Astrocyte of the cerebellum (primary cell): ENCODE data around the gene PRKAR1B.
A peak's percentile ranks its signal among the peaks of the same experiment; 100 is the strongest.

Experiments
- DNase-seq: peaks from one replicate; pipeline ENCODE4 v3.0.0-alpha.2; 2011; ENCODE audit warnings: low read depth
- H3K4me3 ChIP-seq: 2 replicates; pipeline ENCODE4 v1.5.1; 2011; ENCODE audit warnings: mild to moderate bottlenecking, low read depth, low read length, moderate library complexity
- in situ Hi-C: cut with HindIII; loops from 2 replicates; pipeline ENCODE4 v1.10.0; 2017; ENCODE audit warnings: low sequenced_read_pairs
- TF ChIP-seq, protein P1 (sequence below): IDR thresholded peaks from 2 replicates; pipeline ENCODE4 v1.5.1; 2012; ENCODE audit warnings: low read length, low read depth, moderate library complexity, mild to moderate bottlenecking; ENCODE audit errors: missing control alignments

Gene PRKAR1B

GRCh38 chr7:713488-714230 is 13.4 kb downstream of the PRKAR1B start:
- DNase-seq: no peak
- TF ChIP-seq, protein P1, sequence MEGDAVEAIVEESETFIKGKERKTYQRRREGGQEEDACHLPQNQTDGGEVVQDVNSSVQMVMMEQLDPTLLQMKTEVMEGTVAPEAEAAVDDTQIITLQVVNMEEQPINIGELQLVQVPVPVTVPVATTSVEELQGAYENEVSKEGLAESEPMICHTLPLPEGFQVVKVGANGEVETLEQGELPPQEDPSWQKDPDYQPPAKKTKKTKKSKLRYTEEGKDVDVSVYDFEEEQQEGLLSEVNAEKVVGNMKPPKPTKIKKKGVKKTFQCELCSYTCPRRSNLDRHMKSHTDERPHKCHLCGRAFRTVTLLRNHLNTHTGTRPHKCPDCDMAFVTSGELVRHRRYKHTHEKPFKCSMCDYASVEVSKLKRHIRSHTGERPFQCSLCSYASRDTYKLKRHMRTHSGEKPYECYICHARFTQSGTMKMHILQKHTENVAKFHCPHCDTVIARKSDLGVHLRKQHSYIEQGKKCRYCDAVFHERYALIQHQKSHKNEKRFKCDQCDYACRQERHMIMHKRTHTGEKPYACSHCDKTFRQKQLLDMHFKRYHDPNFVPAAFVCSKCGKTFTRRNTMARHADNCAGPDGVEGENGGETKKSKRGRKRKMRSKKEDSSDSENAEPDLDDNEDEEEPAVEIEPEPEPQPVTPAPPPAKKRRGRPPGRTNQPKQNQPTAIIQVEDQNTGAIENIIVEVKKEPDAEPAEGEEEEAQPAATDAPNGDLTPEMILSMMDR: no peak

DNA sequence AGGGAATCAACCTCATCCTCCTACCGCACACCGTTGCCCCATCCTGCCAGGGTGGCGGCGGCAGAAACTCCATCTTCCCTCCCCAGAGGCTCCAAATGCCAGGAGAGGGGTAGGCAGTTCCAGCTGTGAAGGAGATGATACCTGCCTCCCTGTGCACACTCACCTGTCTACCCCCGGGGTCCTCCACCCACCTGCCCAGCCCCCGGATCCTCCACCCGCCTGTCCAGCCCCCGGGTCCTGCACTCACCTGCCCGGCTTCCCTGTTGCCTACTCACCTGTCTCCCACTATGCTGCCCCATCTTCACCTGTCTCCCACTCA is 14.0 kb downstream of the PRKAR1B start:
- TF ChIP-seq, protein P1: no peak
- in situ Hi-C loops: no loop called here
- no peak for DNase-seq
- no peak overlapping the region for H3K4me3 ChIP-seq

More at GRCh38 chr7:713488-714230, 13.4 kb downstream of the PRKAR1B start:
- in situ Hi-C loops: no loop called here
- H3K4me3 ChIP-seq: no peak overlapping the region

DNA sequence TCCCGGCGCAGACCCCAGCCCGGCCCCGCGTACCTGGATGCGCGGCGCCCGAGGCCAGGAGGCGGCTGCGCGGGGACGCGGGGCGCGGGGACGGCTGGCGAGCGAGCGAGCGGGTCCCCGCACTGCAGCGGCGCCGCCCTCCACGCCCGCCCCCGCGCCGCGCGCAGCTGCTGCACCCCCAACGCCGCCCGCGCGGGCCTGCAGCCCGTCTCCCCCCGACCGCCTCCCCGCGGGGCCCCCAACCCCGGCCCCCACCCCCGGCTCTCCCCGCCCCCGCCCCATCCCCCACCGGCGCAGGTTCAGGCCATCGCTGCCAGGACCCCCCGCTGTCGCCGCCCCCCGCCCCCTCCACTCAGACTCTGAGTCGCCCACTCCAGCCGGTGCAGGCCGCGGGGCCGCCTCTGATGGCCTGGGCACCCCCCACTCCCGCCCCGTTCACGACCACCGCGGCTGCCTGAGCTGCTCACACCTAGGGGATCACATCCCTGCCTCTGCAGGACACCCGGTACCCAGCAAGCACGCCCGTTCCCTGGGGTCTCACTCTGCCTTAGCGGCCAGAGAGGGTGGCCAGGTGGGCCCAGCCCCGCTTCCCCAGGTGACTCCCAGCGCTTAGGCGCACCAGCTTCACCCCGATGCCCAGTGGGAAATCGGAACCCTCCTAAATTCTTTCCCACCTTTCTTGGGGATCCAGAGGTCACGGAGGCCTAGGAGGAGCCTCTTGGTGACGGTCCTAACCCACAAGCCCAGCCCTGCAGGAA is 14.5 kb downstream of the PRKAR1B start:
- in situ Hi-C loops: no loop called here
- TF ChIP-seq, protein P1: no peak
- no peak for DNase-seq
- peak overlapping the region; percentile 47 for H3K4me3 ChIP-seq

- no peak for DNase-seq
- in situ Hi-C loops: no loop called here
- TF ChIP-seq, protein P1: no peak
- peak overlapping the region; percentile 47 for H3K4me3 ChIP-seq
Measured at GRCh38 chr7:711922-712380, 15.1 kb downstream of the PRKAR1B start.

DNA sequence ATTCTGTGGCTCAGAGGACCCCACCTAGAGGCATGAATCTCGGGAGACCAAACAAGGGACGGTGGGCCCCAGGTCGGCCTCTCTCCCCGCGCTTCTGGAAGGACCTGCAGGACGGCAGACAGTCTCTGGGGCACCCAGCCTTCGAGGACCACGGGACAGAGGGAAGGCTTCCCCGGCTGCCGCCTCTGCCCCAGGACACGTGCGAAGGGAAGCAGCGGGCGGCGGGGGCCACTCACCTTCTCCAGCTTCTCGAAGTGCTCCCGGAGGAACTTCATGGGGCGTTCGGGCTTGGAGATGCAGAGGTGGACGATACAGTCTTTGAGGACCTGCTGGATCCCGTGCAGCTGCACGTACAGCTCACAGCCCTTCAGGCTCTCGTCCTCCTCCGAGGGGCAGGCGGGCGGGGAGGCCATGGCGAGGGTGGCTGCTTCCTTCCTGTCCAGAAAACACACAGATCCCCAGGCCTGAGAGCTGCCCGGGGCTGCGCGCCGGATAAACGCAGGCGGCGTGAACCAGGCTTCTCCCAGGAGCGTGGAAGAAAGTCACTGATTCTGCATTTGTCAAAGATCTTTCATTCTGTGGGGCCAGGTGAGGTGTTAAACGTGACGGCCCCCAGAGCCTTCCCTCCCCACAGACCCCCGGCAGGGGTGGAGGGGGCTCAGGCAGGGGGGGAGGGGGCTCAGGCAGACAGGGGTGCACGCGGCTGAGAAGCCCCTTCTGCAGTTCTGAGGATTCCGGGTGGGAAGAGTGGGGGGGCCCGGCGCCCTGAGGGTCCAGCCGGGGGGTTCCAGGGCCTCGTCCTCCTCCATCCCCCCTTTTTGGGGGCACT is 15.8 kb downstream of the PRKAR1B start:
- TF ChIP-seq, protein P1: no peak
- peak overlapping the region; percentile 47 for H3K4me3 ChIP-seq
- DNase-seq: no peak
- in situ Hi-C loops: no loop called here

- DNase-seq: no peak
- TF ChIP-seq, protein P1: no peak
- H3K4me3 ChIP-seq: no peak overlapping the region
- in situ Hi-C loops: no loop called here
Measured at GRCh38 chr7:710161-710560, 16.9 kb downstream of the PRKAR1B start.
